SK-N-SH (cell line): ENCODE results near the gene TMCO6. TPM values are rescaled to one million over a fixed set of nuclear protein-coding genes. Genes with fewer than 3 reads are reported as not detected.
A peak's percentile ranks its signal among the peaks of the same experiment; 100 is the strongest.

Source experiments
- CTCF ChIA-PET: fragments of 300-600, 350-600 bp; formaldehyde crosslinking; extraction: SDS; loops from one replicate; lab custom pipeline; 2021; lab: Yijun Ruan, JAX
- POLR2A ChIA-PET: fragments of 350-600 bp; sonication (Branson Sonifier 250); formaldehyde crosslinking; extraction: SDS; loops from one replicate; lab custom pipeline; 2020; ENCODE audit warnings: antibody characterized with exemption, inconsistent platforms; lab: Yijun Ruan, JAX
- DNase-seq: peaks from one replicate; pipeline ENCODE4 v3.0.0; 2012
- H2AFZ ChIP-seq: fragments of 200-600 bp; sonication (generic); 2 replicates; pipeline ENCODE4 v1.8.1; 2016; ENCODE audit warnings: antibody characterized with exemption, mild to moderate bottlenecking, low read depth
- H3F3A ChIP-seq: fragments of 200-600 bp; sonication (generic); replicated peaks from 2 replicates; pipeline ENCODE3; 2016; ENCODE audit warnings: antibody characterized with exemption, mild to moderate bottlenecking; ENCODE audit not compliant: insufficient read depth
- H3K27ac ChIP-seq, 2 experiments: fragments of 200-500 bp in 1 of 2; fragments of 200-600 bp in 1 of 2; sonication (Bioruptor generic) in 1 of 2; sonication (generic), shearing (Covaris generic) in 1 of 2; 2 replicates each; pipeline versions ENCODE4 v1.5.1 to v1.6.1; 2014 to 2016; ENCODE audit warnings: low read depth in 2 of 2, inconsistent platforms in 1 of 2, low read length in 1 of 2, mild to moderate bottlenecking in 1 of 2, mixed read lengths in 1 of 2
- H3K27me3 ChIP-seq: fragments of 200-600 bp; sonication (generic), shearing (Covaris generic); 2 replicates; pipeline ENCODE4 v1.6.1; 2016; ENCODE audit warnings: mixed run types; ENCODE audit not compliant: insufficient read depth
- H3K36me3 ChIP-seq, 2 experiments: fragments of 200-500 bp in 1 of 2; fragments of 200-600 bp in 1 of 2; sonication (Bioruptor generic) in 1 of 2; sonication (generic) in 1 of 2; replicated peaks in 1 of 2; 2 replicates each; pipeline versions ENCODE3 to v1.5.1; 2014 to 2016; ENCODE audit warnings: low read length in 1 of 2, mild to moderate bottlenecking in 1 of 2; ENCODE audit not compliant: insufficient read depth in 2 of 2, control insufficient read depth in 1 of 2
- H3K4me1 ChIP-seq, 2 experiments: fragments of 200-500 bp in 1 of 2; fragments of 200-600 bp in 1 of 2; sonication (Bioruptor generic) in 1 of 2; sonication (generic), shearing (Covaris generic) in 1 of 2; 2 replicates each; pipeline versions ENCODE4 v1.5.1 to v1.6.1; 2014 to 2016; ENCODE audit warnings: low read depth in 1 of 2, low read length in 1 of 2, mixed run types in 1 of 2; ENCODE audit not compliant: insufficient read depth in 2 of 2, control insufficient read depth in 1 of 2
- H3K4me2 ChIP-seq: fragments of 200-600 bp; sonication (generic), shearing (Covaris generic); 2 replicates; pipeline ENCODE4 v1.6.1; 2017; ENCODE audit warnings: mixed run types
- H3K4me3 ChIP-seq, 2 experiments: fragments of 200-500 bp in 1 of 2; fragments of 200-600 bp in 1 of 2; sonication (Bioruptor generic) in 1 of 2; sonication (generic), shearing (Covaris generic) in 1 of 2; 2 replicates each; pipeline versions ENCODE4 v1.5.1 to v1.8.1; 2014 to 2016; ENCODE audit warnings: low read depth in 2 of 2, inconsistent platforms in 1 of 2, low read length in 1 of 2, mild to moderate bottlenecking in 1 of 2, mixed read lengths in 1 of 2, moderate library complexity in 1 of 2
- H3K79me2 ChIP-seq: fragments of 200-600 bp; sonication (generic); 2 replicates; pipeline ENCODE4 v1.8.1; 2017; ENCODE audit warnings: mild to moderate bottlenecking; ENCODE audit not compliant: insufficient read depth
- H3K9ac ChIP-seq: fragments of 200-600 bp; sonication (generic); 2 replicates; pipeline ENCODE4 v1.6.1; 2017; ENCODE audit warnings: mixed run types
- H3K9me2 ChIP-seq: fragments of 200-600 bp; sonication (generic); 2 replicates; pipeline ENCODE4 v1.6.1; 2017; ENCODE audit warnings: mixed run types
- H3K9me3 ChIP-seq: fragments of 200-600 bp; sonication (generic); 2 replicates; pipeline ENCODE4 v1.6.1; 2017; ENCODE audit warnings: mixed run types, mild to moderate bottlenecking, moderate library complexity
- H4K20me1 ChIP-seq: fragments of 200-600 bp; sonication (generic); 2 replicates; pipeline ENCODE4 v1.6.1; 2017; ENCODE audit warnings: mild to moderate bottlenecking, mixed run types; ENCODE audit not compliant: insufficient read depth
- CHD2 ChIP-seq: fragments of 150-350 bp; IDR thresholded peaks from 2 replicates; pipeline ENCODE4 v1.6.1; 2018; ENCODE audit warnings: low read length; ENCODE audit not compliant: partially characterized antibody
- ELF1 ChIP-seq: IDR thresholded peaks from 2 replicates; pipeline ENCODE4 v1.4.0; 2012
- EP300 ChIP-seq, 2 experiments: IDR thresholded peaks; 2 replicates each; pipeline versions ENCODE4 v1.4.0 to v1.6.1; 2012; ENCODE audit warnings: borderline replicate concordance in 1 of 2, low read depth in 1 of 2, low read length in 1 of 2
- EZH2phosphoT487 ChIP-seq: fragments of 200-600 bp; sonication (generic); IDR thresholded peaks from 2 replicates; pipeline ENCODE4 v1.6.1; 2017; ENCODE audit warnings: low read depth, mixed run types, mild to moderate bottlenecking, antibody characterized with exemption, moderate library complexity, borderline replicate concordance
- FOSL2 ChIP-seq: IDR thresholded peaks from 2 replicates; pipeline ENCODE4 v1.4.0; 2012; ENCODE audit warnings: low read depth, mild to moderate bottlenecking, moderate library complexity, borderline replicate concordance
- FOXJ3 ChIP-seq: sonication (generic); formaldehyde crosslinking; IDR thresholded peaks from 2 replicates; pipeline ENCODE4 v1.5.1; 2020; ENCODE audit warnings: mild to moderate bottlenecking, missing genetic modification reagents
- FOXM1 ChIP-seq: IDR thresholded peaks from 2 replicates; pipeline ENCODE4 v1.4.0; 2012; ENCODE audit warnings: low read depth, mild to moderate bottlenecking
- GABPA ChIP-seq: IDR thresholded peaks from 2 replicates; pipeline ENCODE4 v1.4.0; 2012; ENCODE audit warnings: low read depth, mild to moderate bottlenecking
- GATA2 ChIP-seq: sonication (generic); formaldehyde crosslinking; IDR thresholded peaks from 2 replicates; pipeline ENCODE4 v1.5.0; 2020; ENCODE audit warnings: mild to moderate bottlenecking, missing genetic modification reagents
- MEF2A ChIP-seq: IDR thresholded peaks from 2 replicates; pipeline ENCODE4 v1.4.0; 2012; ENCODE audit warnings: low read depth, borderline replicate concordance
- NRF1 ChIP-seq: IDR thresholded peaks from 2 replicates; pipeline ENCODE4 v1.6.1; 2012; ENCODE audit warnings: low read depth, mild to moderate bottlenecking, low read length
- POLR2AphosphoS5 ChIP-seq: IDR thresholded peaks from 2 replicates; pipeline ENCODE4 v1.6.1; 2012; ENCODE audit warnings: low read depth, low read length
- RAD21 ChIP-seq: IDR thresholded peaks from 2 replicates; pipeline ENCODE4 v1.6.1; 2012; ENCODE audit warnings: mild to moderate bottlenecking, low read length
- RXRA ChIP-seq: IDR thresholded peaks from 2 replicates; pipeline ENCODE4 v1.4.0; 2012; ENCODE audit warnings: low read depth, mild to moderate bottlenecking, borderline replicate concordance
- SIN3A ChIP-seq: IDR thresholded peaks from 2 replicates; pipeline ENCODE4 v1.6.1; 2012; ENCODE audit warnings: low read depth, mild to moderate bottlenecking, low read length, moderate library complexity, borderline replicate concordance
- SMC3 ChIP-seq: IDR thresholded peaks from 2 replicates; pipeline ENCODE4 v1.6.1; 2012; ENCODE audit warnings: low read depth, low read length, improper control_type of control experiment
- TCF12 ChIP-seq: IDR thresholded peaks from 2 replicates; pipeline ENCODE4 v1.4.0; 2012
- TEAD4 ChIP-seq: IDR thresholded peaks from 2 replicates; pipeline ENCODE4 v1.4.0; 2012; ENCODE audit warnings: mild to moderate bottlenecking, borderline replicate concordance; ENCODE audit not compliant: insufficient read depth
- WGBS: methylation state at CpG from one replicate; pipeline ENCODE4 v1.1.6; 2017; ENCODE audit warnings: low lambda C conversion rate; 5-methylcytosine and 5-hydroxymethylcytosine counted together
- polyA plus RNA-seq, 3 experiments: library from polyadenylated mRNA; depleted of rRNA; stranded (reverse); fragments of >200 nt; gene quantifications; 2 replicates each; pipeline ENCODE4 v1.2.3, GENCODE V29; 2012
- TF ChIP-seq, protein P1 (sequence below): IDR thresholded peaks from 2 replicates; pipeline ENCODE4 v1.6.1; 2012; ENCODE audit warnings: mild to moderate bottlenecking, low read depth, low read length, moderate library complexity
- TF ChIP-seq, protein P2 (sequence below): fragments of 150-350 bp; IDR thresholded peaks from 2 replicates; pipeline ENCODE4 v1.6.1; 2016; ENCODE audit warnings: mild to moderate bottlenecking, low read depth, low read length
- TF ChIP-seq, protein P3 (sequence below): IDR thresholded peaks from 2 replicates; pipeline ENCODE4 v1.4.0; 2012; ENCODE audit warnings: low read depth, borderline replicate concordance

TMCO6 gene
- polyA plus RNA-seq, 1 of the 3 experiments (the other 2 are of a cell fraction): 27.7 TPM

DNA sequence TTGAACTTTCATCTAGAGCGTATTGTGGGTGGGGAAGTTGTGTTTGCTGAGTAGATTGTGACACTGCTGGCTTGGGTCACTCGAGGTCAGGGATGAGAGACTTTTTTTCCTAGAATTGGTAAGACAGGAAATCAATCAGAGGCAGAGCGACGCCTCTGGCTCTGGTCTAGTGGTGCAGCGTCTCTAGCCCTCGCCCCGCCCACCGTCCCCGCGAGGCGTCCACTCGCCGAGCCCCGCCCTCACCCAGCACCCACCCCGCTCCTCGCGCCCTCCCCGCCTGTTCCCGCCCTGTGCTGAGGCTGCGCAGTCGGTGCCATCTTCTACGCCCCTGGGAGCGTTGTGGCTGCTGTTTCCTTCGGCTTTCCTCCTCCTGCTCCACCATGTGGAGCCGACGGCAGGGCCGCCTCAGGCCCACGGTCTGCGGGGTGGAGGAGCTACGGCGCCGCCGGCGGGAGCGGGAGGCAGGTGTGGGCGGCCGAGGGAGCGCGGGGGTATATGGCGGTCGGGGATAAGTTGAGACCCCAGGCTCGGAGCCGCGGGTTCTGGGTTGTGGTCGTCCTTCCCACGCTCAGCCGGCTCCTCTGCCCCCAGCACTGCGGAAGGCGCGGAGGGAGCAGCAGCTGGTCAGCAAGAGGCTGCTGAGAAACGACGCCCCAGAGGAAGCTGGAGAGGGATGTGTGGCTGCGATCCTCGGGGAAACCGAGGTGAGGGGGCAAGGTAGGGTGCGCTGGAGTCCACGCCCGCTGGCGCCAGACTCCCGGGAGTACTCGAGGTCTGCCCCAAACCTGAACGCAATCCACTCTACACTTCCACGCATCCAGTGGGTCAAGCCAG, at the start of gene TMCO6 (continued):
- TF ChIP-seq SIN3A (peak; percentile 90; the same call in 1 of the 2 replicates), EZH2phosphoT487 (no peak), MEF2A (no peak), ELF1 (no peak), SMC3 (peak; percentile 32; the same call in 1 of the 2 replicates), TEAD4 (no peak), POLR2AphosphoS5 (peak; percentile 85), EP300 (IDR thresholded peaks at IDR 0.05; ENCODE audit: borderline replicate concordance in 1 of 2, low read depth in 1 of 2, low read length in 1 of 2) (no peak)
- TF ChIP-seq, protein P1, sequence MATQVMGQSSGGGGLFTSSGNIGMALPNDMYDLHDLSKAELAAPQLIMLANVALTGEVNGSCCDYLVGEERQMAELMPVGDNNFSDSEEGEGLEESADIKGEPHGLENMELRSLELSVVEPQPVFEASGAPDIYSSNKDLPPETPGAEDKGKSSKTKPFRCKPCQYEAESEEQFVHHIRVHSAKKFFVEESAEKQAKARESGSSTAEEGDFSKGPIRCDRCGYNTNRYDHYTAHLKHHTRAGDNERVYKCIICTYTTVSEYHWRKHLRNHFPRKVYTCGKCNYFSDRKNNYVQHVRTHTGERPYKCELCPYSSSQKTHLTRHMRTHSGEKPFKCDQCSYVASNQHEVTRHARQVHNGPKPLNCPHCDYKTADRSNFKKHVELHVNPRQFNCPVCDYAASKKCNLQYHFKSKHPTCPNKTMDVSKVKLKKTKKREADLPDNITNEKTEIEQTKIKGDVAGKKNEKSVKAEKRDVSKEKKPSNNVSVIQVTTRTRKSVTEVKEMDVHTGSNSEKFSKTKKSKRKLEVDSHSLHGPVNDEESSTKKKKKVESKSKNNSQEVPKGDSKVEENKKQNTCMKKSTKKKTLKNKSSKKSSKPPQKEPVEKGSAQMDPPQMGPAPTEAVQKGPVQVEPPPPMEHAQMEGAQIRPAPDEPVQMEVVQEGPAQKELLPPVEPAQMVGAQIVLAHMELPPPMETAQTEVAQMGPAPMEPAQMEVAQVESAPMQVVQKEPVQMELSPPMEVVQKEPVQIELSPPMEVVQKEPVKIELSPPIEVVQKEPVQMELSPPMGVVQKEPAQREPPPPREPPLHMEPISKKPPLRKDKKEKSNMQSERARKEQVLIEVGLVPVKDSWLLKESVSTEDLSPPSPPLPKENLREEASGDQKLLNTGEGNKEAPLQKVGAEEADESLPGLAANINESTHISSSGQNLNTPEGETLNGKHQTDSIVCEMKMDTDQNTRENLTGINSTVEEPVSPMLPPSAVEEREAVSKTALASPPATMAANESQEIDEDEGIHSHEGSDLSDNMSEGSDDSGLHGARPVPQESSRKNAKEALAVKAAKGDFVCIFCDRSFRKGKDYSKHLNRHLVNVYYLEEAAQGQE: no peak

DNA sequence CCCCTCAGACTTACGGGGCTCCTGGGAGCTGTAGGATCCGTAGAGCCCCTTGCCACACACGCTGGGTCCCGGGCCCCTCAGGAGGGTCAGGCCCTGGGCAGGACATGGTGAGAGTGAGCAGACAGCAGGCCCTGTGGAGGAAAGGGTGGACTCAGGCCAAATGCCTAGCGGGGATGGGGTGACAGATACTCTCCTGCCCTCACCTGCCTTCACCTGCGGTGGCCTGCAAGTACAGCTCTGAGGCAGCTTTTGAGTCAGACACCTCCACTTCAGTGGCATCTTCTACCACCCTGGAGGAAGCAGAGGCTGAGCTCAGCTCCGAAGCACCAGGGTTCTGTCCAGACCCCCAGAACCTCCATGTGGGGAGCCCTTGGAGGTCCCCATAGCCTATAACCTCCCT, 48.4 kb upstream of the TMCO6 start:
- H3K4me2 ChIP-seq: no peak overlapping the region
- POLR2A ChIA-PET: no interaction called here
- no peak overlapping the region for H3K27ac ChIP-seq
- no peaks in the 10 kb centered on the region for H3K4me1 ChIP-seq
- no peak overlapping the region for H3K4me3 ChIP-seq
- H3K79me2 ChIP-seq: no peaks in the 10 kb centered on the region
- CTCF ChIA-PET: no interaction called here
- no peaks in the 10 kb centered on the region for H3K9me3 ChIP-seq
- no peaks in the 10 kb centered on the region for H4K20me1 ChIP-seq
- no peak for DNase-seq
- no peaks in the 10 kb centered on the region for H3K9me2 ChIP-seq
- 80% methylated on average over 1 of the region's 7 CpGs for WGBS
- no peaks in the 10 kb centered on the region for H3F3A ChIP-seq
- H3K36me3 ChIP-seq: no peaks in the 10 kb centered on the region
- no peak overlapping the region for H2AFZ ChIP-seq
- no peak overlapping the region for H3K9ac ChIP-seq
- H3K27me3 ChIP-seq: no peaks in the 10 kb centered on the region
- TF ChIP-seq CHD2 (no peak), NRF1 (no peak), GABPA (no peak), RXRA (no peak), FOXM1 (no peak), TCF12 (no peak), ELF1 (no peak), FOSL2 (no peak), TEAD4 (no peak), EP300 (IDR thresholded peaks at IDR 0.05; ENCODE audit: borderline replicate concordance in 1 of 2, low read depth in 1 of 2, low read length in 1 of 2) (no peak), FOXJ3 (CRISPR knock-in tag) (no peak), MEF2A (no peak), GATA2 (CRISPR knock-in tag) (no peak), RAD21 (no peak)
- TF ChIP-seq, protein P2, sequence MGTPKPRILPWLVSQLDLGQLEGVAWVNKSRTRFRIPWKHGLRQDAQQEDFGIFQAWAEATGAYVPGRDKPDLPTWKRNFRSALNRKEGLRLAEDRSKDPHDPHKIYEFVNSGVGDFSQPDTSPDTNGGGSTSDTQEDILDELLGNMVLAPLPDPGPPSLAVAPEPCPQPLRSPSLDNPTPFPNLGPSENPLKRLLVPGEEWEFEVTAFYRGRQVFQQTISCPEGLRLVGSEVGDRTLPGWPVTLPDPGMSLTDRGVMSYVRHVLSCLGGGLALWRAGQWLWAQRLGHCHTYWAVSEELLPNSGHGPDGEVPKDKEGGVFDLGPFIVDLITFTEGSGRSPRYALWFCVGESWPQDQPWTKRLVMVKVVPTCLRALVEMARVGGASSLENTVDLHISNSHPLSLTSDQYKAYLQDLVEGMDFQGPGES: no peak
- TF ChIP-seq, protein P3, sequence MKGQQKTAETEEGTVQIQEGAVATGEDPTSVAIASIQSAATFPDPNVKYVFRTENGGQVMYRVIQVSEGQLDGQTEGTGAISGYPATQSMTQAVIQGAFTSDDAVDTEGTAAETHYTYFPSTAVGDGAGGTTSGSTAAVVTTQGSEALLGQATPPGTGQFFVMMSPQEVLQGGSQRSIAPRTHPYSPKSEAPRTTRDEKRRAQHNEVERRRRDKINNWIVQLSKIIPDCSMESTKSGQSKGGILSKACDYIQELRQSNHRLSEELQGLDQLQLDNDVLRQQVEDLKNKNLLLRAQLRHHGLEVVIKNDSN: no peak
- TF ChIP-seq, protein P1: no peak
